Myocyte (in vitro differentiated cells): ENCODE measurements around the gene SWI5. TPM values are rescaled to one million over a fixed set of nuclear protein-coding genes. Genes with fewer than 3 reads are reported as not detected.
"Not testable (repeated sequence)": the region's sequence is repeated elsewhere in the genome, so short reads cannot be mapped to it uniquely, and the experiment has no call there.

Experiments
- DNase-seq: peaks from one replicate; pipeline ENCODE4 v3.0.0-alpha.2; 2012; ENCODE audit warnings: low read depth
- polyA plus RNA-seq: library from polyadenylated mRNA; unstranded; fragments of >200 nt; gene quantifications from one replicate; pipeline ENCODE4 v1.2.1, GENCODE V29; 2012; ENCODE audit warnings: missing spikeins
- total RNA-seq: library from RNA; depleted of rRNA; stranded (reverse); fragments of >200 nt; gene quantifications from 2 replicates; pipeline ENCODE4 v1.2.3, GENCODE V29; 2014

The SWI5 gene
- 41.3 and 42.2 TPM in 2 replicates for total RNA-seq
- 70.7 TPM for polyA plus RNA-seq

DNA sequence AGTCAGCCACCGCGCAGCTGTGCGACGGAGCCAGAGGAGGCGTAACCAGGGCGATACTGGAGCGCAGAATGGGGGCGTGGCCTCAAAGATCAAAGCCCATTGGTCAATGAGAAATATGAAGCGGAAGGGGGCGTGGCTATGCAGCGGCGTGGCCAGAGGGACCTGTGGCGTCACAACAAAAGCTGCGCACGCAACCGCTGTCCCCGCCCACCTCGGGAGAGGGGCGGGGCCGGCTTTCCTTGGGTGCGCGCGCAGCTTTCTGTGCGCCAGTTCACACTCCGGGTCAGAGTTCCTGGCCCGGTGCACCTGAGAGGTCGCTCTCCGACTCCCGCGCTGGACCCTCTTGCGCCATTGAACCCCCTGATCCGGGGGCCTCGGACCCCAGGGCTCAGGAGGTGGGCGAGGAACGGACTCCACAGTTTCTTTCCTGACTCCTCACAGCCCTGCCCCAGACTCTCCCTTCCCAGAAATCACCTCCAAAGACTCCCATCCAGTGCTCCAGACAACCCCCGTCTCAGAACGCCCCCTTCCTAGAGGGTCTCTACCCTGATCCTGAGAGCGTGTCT, at the start of gene SWI5:
Gene SWI5, plus strand, starts transcription at position 269 of the 566 bp plus-strand sequence.
- DNase-seq: peak; percentile 99

DNA sequence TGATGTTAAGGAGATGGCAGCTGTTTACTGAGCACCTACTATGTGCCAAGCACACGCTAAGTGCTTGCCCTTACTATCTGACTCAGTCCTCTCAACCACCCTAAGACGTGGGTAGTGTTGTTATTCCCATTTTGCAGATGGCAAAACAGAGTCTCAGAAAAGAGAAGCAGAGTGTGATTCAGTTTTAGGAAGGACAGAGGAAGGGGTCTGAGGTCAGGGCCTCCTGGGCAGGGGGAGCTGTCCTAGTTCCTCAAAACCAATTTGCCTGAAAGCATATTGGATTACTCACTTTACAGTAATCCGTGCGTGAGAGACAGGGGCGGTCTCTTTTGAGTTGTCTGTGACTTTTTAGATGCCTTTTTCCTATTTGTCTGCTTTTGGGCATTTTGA, 49.7 kb upstream of the SWI5 start:
- no peak for DNase-seq

DNA sequence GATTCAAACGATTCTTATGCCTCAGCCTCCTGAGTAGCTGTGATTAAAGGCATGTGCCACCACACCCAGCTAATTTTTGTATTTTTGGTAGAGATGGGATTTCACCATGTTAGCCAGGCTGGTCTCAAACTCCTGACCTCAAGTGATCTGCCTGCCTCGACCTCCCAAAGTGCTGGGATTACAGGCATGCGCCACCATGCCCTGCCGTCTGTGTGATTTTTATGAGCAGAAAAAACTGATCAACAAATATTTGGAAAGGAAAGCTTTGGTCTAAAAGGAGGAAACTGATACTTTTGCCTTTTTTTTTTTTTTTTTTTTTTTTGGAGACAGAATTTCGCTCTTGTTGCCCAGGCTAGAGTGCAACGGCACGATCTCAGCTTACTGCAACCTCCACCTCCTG, 45.2 kb upstream of the SWI5 start:
- not testable (repeated sequence) for DNase-seq

DNA sequence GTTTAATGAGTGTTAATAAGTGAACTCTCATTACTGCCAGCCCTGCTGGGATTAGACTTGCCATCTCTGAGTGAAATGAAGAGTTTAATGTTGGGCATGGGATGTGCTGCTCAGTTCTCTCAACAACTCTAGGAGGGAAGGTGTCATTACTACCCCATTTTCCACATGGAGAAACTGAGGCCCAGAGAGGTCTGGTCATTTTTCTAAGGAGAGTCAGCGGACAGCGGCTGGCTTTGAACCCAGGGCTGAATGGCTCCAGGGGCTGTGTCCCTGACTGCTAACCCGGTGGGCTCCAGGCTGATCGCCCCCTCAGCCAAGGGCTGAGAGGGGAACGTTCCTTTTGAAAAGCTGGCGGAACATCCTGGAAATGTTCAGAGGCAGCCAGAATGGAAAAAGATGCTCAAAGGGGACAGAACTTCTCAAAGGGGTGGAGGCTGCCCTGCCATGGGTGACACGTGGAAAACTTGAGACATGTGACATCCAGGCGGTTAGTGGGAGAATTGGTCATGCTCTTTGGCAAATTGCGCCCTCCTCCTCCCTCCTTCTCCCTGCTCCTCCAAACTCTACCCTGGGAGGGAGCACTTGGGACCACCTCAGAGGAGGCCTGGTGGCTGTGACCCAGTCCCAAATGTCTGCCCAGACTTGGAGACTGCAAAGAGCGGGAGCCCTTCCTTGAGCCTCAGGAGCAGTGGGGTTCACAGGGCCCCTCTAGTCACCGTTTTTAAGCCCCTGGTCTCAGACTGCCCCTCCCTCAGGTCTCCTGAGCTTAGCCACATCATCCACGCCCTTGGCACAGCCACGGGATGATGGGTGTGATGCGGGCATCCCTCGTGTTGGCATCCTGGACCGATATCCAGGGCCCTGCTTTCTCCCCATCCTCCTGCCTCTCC, 44.2 kb upstream of the SWI5 start:
- DNase-seq: no peak

DNA sequence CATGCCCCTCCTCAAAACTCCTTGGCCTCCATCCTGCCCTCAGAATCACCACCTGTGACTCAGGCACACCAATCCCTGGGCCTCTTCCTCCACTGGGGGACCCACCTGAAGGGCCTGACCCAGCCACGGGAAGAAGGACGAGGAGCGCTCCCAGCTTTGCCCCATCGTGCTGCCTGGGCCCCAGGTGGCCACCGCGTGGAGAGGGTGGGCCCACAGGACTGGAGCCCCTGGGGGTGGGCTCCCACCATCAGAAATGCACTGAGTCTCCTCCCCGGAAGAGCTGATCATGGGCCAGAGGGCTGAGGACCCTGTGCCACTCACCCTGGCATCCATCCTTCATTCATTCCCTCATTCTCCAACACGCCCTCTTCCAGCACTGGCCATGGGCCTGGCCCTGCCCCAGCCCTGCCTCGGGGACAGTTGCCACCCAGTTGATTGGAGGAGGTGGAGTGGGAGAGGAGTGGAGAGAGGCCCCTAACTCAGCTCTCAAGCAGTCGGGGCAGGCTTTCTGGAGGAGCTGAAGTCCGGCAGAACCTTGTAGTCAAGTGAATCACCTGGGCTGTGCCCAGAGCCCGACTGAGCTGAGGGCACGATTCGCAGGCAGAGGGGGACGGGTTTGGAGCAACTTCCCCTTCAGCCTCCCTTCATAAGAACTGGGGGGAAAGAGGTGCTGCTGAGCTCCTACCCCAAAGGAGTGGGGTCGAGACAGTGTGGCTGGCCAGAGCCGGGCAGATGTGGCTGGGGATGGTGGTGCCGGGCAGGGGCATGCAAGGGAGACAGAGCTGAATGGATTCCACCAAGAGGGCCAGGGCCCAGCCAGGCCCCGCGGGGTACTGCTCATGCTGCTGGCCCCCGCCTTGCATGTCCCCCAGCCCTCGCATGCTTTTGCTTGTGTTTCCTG, 43.3 kb upstream of the SWI5 start:
- DNase-seq: no peak

DNA sequence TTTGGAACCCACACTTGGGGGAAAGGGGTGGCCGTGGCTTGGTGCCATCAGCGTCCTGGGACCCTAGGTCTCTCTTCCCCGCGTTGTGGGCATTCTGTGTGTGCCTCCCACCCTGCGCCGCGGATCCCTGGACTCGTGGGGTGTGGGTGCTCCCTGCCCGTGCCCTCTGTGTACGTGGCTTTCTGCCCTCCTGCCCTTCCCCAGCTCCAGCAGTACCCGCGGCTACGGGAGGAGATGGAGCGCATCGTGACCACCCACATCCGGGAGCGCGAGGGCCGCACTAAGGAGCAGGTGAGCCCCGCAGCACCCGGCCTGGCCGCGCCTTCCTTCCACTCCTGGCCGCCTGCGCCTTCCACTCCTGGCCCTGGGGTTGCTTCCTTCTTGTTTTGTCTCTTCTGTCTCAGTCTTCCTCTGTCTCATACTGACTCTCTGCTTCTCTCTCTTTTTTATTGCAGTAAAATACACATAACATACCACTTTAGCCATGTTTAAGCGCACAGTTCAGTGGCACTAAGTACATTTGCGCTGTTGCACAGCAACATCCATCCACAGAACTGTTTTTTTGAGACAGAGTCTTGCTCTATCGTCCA, 42.2 kb upstream of the SWI5 start:
- DNase-seq: no peak

DNA sequence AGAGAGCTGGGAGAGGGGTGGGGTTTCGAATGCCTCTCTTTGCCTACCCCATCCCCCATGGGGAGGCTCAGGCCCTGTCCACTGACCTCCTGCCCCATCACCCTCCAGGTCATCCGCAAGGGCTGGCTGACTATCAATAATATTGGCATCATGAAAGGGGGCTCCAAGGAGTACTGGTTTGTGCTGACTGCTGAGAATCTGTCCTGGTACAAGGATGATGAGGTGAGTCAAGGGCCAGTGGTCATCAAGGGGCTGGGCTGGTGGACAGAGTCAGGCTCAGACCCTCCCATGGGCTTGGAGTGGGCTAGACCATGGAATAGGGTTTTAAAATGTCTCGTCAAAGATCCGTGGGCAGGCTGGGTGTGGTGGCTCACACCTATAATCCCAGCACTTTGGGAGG, 34.0 kb upstream of the SWI5 start:
- no peak for DNase-seq

DNA sequence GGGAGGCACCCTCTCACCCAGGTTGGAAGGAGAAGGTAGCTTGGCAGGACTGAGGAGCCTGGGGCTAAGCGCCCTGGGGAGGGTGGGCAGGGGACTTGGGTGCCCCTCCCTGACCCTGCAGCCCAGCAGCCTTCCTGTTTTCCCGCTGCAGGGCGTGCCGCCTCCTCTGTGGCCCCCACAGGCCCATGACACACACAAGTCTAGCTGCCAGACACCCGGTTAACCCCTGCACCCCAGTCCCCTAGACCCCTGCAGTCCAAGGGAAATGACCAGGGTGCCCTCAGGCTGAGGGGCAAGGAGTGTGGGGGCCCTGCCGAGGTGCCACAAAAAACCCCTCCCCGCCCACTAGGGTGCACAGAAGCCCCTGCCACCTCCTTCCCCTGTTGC, 33.3 kb upstream of the SWI5 start:
- no peak for DNase-seq

DNA sequence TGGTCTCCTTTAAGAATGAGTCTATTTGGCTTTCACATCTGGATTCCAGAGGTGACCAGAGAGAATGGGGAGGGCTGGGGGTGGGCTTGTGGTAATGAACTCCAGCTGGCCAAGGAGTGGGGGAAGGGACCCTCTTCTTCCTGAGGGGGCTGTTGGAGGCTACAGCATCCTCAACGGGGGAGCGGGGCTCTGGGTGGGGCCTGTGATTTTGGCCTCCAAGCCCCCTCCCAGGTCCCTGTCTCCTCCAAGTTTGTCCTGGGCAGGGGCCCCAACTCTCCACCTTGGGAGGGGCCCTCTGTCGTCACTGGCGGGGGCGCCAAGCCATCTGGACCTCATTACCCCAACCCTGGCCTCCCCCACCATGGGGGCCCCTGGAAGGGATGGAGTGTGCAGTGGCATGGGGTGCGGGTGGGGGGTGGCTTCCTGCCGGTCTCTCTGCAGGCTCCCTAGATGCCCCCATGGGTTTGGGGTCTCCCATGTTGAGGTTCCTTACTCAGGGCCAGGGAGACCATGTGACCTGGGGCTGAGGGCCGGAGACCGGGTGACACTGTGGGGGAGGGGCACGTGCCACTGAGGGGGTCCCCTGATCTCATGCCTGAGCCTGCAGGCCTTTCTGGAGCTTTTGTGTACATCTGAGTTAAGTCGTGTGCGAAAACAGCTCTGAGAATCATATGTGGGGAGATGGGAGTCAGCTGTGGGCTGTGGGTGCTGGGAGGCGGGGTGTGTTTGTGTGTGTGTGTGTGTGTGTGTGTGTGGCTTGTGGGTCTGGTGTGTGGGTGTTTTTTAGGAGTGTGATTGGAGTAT, 32.7 kb upstream of the SWI5 start:
- DNase-seq: no peak

DNA sequence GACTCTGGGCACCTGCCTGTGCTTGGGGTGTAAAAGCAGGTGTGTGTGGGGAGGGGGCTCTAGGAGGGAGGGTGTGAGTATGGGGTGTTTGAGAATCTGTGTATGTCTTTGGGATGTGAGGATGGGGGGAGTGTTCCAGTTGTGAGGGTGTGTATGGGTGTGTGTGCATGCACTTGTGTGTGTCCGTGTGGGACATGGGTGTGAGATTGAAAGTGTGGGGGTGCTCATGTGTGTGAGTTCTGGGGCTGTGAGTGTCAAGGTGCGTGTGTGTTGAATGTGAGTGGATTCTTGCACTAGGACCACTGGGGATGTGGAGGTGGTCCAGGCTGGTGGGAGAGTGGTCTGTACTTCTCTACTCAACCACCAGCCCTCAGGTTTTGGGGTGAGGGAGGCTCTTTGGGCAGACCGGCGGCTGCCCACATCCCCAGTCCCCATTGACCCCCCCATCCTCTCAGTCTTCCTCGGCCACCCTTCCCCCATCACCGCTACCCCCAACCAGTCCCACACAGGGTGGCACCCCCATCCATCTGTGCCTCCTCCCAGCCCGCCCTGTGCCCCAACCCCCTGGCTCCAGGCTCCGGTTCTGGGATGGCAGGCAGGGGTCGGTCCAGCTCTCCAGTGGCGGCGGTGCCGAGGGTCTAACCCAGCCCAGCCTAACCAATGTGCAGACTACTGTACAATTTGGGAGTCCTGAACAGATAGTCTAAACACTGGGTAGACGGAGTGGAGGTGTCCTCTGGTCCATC, 31.8 kb upstream of the SWI5 start:
- no peak for DNase-seq

DNA sequence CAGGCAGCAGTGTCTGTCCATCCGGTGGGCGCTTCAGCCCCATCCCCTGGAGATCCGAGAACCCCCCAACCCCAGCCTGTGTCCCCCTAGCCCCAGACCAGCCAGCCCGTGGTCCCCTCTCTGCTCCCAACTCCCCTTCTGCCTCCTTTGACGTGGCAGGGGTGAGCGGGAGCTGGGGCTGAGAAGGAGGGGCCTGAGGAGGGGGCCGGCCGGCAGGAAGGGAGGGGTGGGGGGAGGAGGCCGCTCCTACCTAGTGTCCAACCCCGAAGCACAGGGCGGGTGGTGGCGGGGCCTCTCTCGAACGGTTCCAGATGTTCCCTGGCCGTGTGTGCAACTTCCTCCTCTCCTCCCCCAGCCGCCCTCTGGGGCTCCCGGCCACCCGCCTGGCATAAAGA, 31.2 kb upstream of the SWI5 start:
- DNase-seq: no peak

DNA sequence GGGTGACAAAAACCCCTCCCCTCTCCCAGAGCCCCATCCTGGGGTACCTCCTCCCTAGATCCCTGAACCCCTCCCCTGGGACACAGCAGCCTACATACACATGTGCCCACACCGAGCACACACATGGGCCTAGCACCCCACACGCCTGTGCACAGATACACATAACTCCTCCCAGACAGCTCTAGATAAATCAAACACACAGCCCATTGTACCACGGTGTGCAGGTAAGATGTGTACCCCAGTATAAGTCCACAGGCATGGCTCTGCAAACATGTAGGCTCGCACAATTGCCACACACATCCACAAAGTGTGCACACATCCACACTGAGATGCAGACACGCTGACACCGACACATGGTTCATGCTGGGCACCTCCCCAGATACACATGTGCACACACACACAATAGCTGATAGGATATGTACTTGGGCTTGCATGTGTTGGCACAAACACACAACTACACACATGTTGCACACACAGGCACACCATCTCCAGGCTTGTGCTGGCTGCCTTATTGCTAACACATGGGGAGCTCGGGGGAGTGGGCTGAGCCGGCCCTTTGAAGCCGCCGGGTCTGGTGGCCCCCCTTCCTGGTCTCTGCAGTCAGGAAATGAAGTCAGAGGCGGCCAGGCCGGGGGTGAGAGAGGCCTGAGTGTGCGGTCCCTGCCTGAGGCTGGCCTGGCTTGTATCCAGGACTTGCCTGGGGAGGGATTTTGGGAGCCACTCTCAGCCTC, 30.5 kb upstream of the SWI5 start:
- DNase-seq: no peak

DNA sequence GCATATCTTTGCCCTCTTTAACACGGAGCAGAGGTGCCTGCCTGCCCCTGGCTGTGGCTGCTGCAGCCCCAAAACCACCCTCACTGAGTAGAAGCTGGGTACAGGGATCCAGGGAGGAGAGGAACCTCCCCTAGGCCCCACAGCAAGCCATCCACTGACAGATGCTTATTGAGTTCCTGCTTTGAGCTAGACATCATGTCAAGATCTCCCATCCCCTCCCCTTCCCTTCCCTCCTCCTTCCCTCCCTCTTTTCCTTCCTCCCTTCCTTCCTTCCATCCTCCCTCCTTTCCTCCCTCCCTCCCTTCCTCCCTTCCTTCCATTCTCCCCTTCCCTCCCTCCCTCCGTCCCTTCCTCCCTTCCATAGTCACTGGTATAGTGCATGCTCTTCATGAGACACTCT, 29.6 kb upstream of the SWI5 start:
- DNase-seq: no peak

DNA sequence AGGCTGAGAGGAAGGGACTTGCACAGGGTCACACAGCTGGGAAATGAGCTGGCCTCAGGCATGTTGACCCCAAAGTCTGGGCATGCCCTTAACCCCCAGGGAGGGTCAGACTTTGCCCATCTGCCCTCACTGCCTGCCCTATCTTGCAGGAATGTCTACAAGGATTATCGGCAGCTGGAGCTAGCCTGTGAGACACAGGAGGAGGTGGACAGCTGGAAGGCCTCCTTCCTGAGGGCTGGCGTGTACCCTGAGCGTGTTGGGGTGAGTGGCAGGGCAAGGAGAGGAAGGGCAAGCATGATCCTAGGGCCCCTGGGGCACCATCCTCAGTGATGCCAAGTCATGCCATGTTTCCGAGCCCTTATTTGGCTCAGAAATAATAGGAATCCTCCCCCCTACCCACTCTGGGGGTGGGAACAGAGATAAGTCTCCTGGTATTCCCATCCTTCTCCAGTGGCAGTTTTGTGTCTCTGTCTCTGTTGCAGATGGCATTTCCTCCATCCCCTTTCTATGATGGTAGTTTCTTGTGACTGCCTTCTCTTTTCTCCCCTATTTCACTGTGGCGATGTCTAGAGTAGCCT, 28.8 kb upstream of the SWI5 start:
- peak; percentile 61 for DNase-seq

DNA sequence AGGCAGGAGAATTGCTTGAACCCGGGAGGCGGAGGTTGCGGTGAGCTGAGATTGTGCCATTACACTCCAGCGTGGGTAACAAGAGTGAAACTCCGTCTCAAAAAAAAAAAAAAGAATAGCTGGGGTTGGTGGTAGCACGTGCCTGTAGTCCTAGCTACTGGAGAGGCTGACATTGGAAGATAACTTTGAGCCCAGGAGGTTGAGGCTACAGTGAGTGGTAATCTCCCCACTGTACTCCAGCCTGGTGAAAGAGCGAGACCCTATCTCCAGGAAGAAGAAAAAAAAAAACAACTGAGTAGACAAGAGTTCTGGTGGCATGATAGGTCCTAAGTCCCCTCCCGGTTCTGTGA, 26.5 kb upstream of the SWI5 start:
- DNase-seq: no peak

DNA sequence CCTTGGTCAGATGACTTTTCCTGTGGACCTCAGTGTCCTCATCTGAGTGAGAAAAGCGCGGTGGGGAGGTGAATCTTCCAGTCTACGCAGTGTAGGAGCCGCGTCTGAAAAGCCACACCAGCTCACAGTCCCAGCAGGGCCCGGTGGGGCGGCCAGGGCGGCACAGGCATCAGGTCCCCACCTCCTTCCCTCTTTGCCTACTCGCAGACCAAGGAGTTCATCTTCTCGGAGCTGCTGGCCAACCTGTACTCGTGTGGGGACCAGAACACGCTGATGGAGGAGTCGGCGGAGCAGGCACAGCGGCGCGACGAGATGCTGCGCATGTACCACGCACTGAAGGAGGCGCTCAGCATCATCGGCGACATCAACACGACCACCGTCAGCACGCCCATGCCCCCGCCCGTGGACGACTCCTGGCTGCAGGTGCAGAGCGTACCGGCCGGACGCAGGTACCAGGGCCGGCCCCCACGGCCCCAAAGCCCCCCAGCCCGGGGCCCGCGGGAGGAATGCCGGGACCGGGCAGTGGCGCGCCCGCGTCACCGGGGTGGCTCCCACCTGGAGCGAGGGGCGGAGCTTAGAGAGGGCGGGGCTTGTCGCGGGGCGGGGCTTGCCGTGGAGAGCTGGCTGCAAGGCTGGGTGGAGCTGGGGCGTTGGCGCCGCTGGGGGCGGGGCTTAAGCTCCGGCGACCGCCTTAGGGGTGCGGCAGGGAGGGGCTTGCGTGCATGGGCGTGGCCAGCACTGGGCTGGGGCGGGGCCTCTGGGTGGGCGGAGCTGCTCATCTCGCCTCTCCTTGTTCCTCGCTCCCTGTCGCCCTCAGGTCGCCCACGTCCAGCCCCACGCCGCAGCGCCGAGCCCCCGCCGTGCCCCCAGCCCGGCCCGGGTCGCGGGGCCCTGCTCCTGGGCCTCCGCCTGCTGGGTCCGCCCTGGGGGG, 25.9 kb upstream of the SWI5 start:
- no peak for DNase-seq

DNA sequence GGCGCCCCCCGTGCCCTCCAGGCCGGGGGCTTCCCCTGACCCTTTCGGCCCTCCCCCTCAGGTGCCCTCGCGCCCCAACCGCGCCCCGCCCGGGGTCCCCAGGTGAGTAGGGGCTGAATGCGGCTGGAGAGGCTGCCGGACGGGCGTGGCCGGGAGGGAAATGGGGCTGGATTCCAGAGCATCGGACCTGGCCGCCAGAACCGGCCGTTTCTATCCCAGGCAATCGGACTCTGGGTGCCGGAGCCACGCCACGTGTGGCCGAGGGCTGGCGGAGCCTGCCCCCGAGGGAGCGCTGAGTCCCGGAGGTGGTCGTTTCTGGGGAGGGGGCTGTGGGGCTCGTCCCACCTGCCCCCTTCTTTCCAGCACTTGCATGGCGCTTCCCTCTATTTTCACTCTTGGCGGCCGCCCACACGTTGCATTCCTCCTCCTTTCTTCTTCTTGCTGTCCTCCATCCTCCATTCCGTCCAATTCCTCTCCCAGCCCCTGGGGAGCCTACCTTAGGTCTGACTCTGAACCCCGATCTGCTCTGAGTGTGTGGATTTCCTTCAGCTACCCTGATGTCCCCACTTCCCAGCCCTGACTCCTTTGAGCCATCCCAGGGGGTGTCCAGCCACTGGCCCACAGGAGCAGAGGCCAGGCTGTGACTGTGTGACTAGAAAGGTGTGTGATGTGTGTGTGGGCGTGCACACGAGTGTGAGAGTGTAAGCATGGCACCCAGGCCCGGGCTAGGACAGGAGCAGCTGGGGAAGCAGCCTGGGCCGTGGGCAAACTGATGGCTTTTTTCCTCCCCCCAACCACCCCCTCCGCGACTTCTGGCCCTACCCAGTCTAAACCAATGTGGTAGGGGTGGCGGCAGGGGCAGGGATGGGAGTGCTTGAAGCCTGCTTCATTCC, 25.0 kb upstream of the SWI5 start:
- no peak for DNase-seq
